Stimulated activated CD8-positive, alpha-beta memory T cell treated with anti-CD3 and anti-CD28 coated beads, Interleukin-2, amount 100 ng/mL, for 48 hours (primary cell): ENCODE measurements around the gene TNPO1.
"Not testable (repeated sequence)": the region's sequence is repeated elsewhere in the genome, so short reads cannot be mapped to it uniquely, and the experiment has no call there.

Experiments
- DNase-seq, 2 donors: peaks; one replicate each; pipeline ENCODE4 v3.0.0-alpha.2; 2020; ENCODE audit warnings: low read depth in 2 of 2

TNPO1 gene

DNA sequence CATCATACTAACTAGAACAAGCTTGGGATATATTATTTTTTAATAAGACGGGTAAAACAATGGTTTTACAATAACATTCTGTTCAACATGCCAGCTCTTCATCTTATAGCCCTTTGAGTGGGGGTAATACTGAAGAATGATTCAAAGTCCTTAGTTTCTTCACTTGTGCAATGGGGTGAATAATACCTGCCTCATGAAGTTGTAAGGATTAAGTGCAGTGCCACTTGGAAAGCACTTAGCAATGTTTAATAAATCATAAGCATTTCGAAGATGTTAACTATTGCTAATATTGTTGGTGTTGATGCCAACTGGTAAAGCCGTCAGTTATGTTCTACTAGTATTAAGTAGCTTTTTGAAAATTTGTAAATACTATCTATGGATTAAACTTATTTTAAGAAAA is 38.0 kb downstream of the TNPO1 start:
- no peak for DNase-seq

DNA sequence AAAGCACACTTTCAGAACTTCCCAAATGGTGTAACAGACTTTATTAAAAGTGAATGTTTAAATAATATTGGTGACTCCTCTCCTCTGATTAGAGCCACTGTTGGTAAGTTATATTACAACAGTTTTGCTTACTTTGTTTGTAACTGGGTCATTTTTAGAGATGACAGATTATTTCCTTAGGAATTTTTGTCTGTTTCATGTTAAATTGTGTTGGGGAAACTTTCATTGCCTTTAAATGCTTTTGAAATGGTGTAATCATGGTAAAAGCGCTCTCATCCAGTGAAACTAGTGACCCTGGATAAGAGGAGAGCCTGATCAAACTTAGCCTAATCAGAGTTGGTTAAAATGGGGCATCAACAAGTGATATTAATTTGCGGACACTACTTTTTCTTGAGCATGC is 39.4 kb downstream of the TNPO1 start:
- DNase-seq, result no peak

DNA sequence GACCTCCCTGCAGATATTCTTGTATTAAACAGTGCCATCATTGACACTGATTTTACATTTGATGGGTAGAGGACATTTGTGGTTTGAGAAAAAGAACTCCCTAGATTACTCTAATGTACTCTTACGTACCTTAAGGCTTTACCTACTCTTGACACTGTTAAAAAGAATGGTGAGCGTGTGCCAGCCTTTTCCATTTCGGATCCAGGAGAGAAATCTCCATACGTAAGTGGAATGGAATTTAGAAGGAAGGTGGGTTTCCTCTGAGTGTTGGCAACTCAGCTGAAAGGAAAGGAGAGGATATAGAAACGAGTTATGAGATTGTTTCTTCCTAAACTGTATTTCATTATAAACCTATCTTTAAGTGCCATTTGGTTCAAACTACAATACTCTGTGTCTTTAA is 40.9 kb downstream of the TNPO1 start:
- DNase-seq, result no peak

DNA sequence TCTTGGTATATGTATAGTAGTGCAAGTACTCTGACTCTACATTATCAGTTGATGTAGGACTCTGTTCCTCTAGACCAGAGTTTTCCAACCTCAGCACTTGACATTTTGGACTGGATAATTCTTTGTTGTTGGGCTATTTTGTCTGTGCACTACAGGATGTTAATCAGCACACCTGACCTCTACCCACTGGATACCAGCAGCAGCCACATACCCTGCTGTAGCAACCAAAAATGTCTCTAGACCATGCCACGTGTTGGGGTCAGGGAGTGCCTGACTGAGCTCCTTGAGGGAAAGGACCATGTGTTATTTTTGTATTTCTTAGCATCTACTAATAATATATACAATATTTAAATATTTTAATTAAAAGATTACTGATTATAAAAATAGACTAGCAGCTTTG is 42.7 kb downstream of the TNPO1 start:
- no peak for DNase-seq

DNA sequence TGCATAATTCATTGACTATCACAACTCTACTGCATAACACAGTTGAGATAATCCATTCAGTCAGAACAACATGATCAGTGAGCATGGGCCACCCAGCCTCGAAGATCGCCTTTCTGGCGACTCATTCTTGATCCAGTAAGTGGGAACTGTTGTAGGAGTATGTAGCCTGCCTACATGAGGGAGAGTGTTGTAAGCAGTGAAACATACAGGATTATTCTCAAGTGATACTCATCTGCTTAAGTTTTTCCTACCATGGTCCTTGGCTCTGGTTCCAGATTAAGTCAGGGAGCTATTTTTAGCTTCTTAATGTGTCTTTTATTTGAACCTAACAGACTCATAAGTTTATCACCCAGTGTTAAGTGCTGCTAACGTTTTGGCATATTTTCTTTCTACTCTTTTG is 44.0 kb downstream of the TNPO1 start:
- DNase-seq, result no peak

DNA sequence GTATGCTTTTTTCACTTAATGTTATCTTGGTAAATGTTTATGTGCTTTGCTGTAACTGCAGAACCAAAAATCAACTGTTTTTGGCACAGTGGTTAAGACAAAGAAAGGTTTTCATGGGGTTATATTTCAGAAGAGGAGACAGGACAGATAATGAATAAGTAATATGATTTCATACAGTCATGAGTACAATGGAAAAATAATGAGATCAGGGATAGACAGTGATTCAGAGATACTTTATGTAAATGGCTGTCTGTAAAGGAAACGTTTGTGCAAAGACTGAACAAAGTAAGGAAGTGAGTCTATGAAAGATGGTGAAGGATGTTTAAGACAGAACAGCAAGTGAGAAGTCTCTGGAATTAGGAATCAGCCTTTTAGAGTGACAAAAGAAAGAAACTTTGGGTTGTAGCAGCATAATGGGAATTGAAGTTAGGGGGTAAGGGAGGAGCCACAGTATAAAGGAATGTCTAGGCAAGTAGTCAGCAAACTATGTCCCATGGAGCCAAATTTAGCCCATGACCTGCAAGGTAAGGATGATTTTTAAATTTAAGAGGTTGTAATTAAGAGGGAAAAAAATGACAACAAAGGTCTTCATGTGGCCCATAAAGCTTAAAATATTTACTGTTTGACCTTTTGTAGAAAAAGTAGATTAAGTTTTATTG is 55.0 kb downstream of the TNPO1 start:
- no peak for DNase-seq

DNA sequence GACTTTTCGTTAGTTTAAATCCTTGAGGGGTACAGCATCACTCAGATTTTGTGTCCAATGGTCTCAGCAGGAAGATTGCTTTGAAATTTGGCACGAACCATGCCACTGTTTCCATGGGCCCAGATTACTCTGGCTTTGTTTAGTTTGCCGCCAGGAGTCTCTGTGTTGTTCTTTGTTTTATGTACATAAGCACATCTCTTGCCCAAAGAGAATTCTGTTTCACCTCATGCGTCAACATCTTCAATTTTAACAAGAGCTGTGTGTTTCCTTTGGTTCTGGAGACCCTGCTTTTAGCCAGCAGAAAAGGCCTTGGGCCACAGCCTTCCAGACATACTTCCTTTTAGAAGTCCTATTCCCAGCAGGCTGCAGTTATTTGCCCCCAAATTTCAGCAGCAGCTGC is 62.4 kb downstream of the TNPO1 start:
- DNase-seq, result no peak

DNA sequence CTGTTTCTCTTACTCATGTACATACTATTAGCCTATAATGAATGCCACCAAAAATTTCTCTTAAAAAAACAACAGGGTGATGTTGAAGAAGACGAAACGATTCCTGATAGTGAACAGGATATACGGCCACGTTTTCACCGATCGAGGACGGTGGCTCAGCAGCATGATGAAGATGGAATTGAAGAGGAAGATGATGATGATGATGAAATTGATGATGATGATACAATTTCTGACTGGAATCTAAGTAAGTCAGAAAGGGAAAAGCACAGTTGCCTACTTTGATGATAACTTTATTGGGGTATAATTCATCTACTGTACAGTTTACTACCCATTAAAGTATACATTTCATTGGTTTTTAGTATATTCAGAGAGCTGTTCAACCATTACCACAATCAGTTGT is 66.5 kb downstream of the TNPO1 start:
- DNase-seq, result no peak

DNA sequence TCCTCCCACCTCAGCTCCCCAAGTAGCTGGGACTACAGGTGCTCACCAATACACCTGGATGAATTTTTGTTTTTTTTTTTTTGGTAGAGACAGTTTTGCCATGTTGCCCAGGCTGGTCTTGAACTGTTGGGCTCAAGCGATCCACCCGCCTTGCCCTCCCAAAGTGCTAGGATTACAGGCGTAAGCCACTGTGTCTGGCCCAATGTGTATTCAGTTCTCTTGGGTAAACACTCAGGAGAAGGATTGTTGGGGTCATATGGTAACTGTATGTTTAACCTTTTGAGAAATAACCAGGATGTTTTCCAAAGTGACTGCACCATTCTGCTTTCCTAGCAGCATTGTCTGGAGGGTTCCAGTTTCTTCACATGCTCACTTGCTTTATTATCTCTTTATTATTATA is 67.4 kb downstream of the TNPO1 start:
- no peak for DNase-seq

DNA sequence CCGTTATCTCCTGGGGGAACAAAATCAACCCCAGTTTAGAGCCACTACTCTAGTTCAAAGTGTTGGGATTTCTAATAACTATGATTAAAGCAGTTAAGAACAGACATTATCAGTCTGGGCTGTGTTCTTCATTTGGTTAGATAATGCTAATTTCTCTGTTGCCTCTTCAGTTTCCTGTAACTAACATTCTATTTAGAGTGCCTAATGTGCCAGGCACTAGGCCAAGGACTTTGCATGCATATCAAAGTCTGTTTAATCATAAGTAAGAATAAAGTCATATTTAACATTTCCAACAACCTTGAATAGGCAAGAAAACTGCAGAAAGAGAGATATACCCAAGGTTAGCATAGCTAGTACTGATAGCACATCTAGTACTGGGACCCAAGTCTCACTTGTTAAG is 68.4 kb downstream of the TNPO1 start:
- no peak for DNase-seq

DNA sequence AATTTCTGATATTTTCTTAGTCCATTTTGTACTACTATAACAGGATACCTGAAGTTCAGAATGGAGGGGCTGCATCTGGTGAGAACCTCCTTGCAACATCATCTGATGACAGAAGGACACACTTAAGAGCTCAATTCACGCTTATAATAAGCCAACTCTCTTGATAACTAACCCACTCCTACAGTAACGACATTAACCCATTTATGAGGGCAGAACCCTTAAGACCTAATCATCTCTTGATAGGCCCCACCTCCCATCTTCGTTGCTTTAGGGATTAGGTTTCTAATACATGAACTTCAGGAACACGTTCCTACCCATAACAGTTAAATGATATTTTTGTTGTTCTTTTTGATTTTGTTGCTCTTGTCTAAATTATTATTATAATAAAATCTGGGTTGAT is 69.4 kb downstream of the TNPO1 start:
- DNase-seq, result no peak

DNA sequence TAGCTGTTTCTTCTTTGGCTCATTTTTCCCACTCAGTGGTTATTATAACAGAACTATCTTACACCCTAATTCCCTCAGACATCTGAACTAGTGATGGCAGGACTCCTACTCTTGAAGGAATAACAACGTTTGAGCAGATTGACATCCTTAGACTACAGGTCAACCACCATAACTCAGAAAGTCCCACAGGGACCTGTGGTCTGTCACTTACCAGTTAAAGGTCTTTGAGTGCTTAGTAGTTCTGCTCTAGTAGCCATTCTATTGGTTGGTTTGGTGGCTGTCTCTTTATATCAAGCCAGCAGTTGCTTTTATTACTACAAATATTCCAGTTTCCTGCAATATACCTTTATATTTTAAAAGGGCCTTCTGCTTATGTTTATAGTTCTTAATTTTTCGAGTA is 72.1 kb downstream of the TNPO1 start:
- no peak for DNase-seq

DNA sequence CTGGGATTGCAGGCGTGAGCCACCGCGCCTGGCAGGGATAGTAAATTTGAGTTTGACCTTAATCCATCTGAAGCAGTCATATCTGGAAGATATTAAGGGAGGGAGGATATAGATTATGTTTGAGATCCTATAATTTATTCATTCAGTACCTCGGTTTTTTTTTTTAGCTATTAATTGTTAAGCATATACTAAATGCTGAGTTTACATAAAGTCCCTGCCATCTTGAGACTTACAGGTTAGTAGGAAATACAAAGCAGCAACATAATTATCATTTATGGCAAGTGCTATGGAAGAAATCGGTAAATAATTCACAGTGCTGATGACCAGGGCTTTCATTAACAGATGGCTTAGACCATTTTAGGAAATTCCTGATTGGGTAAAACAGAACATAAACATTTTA is 72.9 kb downstream of the TNPO1 start:
- DNase-seq, result no peak

DNA sequence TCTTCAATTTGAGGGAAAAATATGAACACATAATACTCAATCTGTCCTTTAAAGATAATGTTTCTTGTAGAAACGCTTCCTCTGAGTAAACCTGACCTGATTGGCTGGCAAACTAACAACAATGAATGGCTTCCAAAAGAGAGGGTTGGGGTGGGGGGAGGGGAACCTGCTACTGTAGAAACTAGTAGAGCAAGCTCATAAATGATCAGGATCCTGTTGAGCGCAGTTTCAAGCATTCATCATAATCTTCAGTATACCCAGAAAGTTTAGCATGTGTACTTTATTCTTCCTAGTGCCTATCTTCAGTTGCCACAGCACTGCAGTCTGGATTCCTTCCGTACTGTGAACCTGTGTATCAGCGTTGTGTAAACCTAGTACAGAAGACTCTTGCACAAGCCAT is 76.4 kb downstream of the TNPO1 start:
- DNase-seq, result no peak

DNA sequence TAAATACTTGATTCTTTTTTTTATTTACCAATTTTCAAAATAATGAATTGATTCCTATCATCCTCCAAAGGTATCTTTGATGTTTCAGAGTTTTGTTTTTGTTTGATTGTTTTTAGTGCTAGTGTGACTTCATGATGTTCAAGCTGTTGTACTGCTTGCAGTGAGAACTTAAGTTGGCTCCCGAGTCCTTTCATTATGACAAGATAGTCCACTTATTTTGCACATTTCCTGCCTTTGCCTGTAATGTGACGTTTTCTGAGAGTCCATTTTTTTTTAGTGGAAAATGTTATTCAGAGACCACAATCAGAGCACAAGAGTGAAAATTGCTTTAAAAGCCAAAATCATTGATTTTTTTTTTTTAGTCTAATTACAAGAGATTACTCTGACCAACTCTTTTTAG is 79.3 kb downstream of the TNPO1 start:
- DNase-seq, result no peak

DNA sequence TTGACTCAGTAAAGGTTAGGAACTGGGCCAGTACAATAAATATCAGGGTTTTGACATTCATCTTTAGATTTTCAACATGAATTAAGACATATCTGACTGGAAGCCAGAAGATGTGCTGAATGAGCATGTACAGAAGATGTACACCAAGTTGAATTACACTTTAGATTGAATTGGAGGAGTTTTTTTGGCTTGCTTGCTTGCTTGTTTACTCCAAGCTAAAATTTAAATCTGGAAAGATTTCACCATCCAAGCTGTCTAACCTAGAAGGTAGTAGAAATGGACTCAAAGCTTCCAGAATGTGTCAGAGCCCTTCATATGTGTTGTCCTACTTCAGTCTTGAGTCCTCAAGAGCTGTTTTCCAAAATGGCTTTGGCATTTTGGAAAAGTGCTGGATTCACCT is 90.3 kb downstream of the TNPO1 start:
- DNase-seq, result no peak

DNA sequence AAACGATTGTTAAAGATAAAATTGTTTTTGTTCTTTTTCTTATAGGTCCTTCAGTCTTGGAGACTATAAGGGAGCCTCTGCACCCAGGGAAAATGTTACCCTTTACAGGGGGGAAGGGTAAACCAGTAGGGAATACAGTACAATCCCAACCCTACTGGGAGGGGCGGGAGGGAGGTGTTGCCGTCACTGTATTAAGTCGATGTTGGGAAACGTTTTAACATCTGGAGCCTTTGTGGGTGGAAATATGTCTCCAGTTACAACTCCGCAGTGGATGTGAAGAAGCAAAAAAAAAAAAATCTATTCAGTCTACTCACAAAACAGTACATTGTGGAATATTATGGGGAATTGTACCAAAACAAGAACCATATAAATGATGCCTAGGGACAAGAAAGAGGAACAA is 92.2 kb downstream of the TNPO1 start:
- no peak for DNase-seq

DNA sequence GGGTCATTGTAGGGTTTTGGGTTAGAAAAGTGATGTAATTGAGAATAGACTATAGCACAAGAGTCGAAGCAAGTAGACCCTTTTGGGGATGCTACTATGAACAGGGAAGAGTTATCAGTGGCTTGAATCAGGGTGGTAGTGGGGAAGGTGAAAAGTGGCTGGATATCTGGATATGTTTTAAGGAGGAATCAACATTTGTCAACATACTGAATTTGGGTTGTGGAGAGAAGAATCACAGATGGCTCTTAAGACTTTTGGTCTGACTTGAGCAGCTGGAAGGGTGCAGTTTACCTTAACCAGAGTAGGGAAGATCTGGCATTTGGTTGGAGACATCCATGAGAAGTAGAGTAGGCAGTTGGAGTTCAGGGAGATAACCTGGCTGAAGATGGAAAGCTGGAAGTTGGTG is 100.9 kb downstream of the TNPO1 start:
- no peak for DNase-seq

DNA sequence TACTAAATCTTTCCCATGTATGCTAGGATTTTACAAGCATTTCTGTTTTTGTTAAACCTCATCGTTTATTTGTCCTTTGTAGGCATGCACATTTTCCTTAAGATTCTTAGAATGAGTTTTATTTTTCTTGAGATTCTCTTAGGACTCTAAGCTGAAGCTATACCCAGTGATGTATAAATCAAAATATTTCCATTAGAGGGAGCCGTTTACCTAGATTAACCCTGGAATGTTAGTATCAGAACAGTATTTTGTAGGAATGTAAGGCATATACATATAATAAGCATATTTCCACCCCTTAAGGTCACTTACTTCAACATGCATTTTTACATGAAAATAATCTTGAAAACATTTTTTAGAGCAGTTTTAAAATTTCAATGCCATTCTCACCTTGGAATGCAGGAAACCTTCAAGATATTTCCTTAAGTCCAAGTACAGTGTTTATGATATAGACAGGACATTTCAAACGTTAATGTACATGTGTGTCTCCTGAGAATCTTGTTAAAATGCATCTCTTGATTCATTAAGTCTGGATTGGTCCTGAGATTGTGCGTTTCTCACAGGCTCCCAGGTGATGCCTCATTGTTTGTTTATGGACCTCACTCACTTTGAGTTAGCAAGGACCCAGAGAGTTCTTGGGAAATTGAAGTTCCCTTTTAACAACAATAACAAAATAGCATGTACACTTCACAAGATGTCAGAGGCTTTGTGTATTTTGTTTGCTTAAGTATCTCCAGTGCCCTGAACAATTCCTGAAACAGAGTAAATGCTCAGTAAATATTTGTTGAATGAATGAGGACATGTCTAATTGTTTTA is 104.4 kb downstream of the TNPO1 start:
- no peak for DNase-seq

DNA sequence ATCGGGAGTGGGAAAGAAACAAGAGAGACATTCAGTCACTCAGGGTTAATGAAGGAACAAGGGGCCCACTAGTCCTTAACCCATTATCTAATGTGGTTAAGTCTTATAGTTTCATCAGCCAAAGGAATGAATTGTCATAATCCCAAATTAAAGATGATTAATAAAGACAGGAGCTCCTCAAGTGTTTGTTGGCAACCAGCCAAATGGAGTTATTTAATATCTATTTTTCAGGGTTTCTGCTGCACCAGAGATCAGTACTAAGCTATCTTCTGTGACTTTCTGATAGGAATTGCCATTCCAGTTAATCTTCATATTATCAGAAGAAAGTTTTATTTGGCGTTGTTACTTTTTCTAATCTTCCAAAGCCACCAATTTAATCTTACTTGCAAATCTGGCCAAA is 105.4 kb downstream of the TNPO1 start:
- no peak for DNase-seq

DNA sequence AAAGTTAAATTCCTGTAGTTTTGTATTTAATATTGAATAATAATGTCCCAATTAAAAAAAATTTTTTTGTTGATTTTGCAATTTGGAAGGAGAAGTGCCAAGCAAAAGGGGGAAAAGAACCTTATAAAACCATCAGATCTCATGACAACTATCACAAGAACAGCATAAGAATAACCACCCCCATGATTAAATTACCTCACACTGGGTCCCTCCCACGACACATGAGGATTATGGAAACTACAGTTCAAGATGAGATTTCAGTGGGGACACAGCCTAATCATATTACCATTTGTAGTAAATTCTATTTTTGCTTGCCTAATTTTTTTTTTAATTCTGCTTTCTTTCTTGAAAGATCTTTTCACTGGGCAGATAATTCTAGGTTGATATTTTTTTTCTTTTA is 106.0 kb downstream of the TNPO1 start:
- DNase-seq, result no peak

DNA sequence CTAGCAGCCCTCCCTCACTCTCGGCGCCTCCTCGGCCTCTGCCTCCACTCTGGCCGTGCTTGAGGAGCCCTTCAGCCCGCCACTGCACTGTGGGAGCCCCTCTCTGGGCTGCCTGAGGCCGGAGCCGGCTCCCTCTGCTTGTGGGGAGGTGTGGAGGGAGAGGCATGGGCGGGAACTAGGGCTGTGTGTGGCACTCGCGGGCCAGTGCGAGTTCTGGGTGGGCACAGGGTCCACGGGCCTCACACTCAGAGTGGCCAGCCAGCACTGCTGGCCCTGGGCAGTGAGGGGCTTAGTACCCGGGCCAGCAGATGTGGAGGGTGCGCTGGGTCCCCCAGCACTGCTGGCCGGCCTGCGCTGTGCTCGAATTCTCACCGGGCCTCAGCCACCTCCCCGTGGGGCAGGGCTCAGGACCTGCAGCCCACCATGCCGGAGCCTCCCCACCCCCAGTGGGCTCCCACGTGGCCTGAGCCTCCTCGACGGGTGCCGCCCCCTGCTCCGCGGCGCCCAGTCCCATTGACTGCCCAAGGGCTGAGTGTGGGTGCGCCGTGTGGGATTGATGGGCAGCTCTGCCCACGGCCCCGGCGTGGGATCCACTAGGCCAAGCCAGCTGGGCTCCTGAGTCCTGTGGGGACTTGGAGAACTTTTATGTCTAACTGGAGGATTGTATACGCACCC is 109.0 kb downstream of the TNPO1 start:
- no peak for DNase-seq

DNA sequence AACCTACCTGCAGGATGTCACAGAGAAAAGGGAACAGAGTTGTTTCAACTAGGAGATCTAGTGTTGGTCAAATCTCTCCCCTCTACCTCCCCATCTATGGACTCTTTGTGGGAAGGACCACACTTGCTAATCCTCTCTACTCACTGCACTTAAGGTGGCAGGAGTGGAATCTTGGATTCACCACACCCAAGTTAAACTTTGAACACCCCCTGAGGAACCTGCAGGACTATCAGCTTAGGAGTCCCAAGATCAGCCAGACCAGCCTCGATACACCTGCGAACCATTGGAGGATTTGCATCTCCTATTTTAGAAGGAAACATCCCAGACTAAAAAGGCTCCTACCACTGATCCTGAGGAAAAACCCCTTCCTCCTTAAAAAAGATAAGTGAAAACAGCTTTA is 116.2 kb downstream of the TNPO1 start:
- not testable (repeated sequence) for DNase-seq
